Amniotic epithelial cell (primary cell): ENCODE data around the gene KRT73.
A peak's percentile ranks its signal among the peaks of the same experiment; 100 is the strongest.

Experiments
- DNase-seq: peaks from one replicate; pipeline ENCODE4 v3.0.0-alpha.2; 2010; ENCODE audit warnings: low read depth

Gene KRT73

DNA sequence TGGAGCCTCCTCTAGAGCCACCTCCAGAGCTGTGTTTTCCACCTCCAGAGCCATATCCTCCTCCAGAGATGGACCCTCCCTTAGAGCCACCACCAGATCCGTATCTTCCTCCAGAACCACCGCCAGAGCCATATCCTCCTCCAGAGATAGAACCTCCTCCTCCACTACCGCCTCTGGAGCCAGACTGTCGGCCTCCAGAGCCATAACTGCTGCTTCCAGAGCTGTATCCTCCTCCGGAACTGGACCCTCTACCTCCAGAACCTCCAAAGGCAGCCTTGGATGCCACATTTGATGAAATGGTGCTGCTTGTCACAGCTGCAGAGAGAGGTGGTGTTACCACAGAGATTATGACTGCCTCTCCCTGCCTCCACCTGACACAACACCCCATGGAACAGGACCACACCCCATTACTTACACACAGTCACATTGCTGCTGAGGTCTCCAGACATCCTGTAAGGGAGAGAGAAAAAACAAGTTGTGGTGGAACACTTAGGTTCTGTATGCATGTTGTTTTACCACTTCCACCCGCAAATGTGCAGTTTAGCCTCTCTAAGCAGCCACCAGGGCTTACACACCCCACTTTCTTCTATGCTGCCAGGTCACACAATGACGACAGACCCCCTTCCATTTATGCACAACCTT, 26.9 kb upstream of the KRT73 start:
- no peak for DNase-seq

GRCh38 chr12:52644078-52644415, 25.7 kb upstream of the KRT73 start:
- no peak for DNase-seq

DNA sequence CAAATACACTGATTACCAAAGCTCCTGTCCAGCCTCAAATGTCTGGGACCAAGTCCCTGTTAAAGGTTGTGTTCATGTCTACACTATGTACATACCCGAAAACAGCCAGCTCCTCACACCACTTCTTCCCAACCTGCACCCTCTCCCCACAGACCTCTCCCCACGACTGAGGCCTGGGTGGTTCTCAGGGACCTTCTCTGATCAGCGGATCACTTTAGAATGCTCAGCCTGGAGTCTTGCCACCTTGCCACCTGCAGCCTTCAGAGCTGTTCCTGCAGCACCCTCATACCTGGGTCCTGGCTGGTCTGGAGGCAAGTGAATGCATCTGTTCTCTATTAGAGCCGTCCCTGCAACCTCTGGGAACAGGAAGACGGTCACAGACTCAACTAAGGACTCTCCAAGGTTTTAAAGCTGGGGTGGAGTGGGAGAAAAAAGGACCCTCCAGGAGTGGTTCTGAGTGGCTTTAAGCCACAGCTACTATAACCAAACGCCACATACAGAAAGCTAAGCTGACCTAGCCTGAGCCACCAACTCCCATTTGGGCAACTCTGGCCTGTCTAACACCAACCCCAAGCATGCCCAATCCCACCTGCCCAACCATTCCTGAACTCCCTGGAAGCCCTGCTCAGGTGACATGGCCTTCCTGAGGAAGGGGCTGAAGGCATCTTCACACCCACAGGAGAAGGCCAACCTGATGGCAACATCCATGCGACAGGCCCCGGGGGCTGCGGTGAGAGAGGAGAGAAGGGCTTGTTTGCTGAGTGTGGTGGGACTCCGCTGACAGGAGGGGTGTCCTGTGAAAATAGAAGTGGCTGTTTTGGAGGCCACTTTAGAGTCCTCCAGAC, 25.1 kb upstream of the KRT73 start:
- no peak for DNase-seq

- no peak for DNase-seq
These were observed 23.1 kb upstream of the KRT73 start for GRCh38 chr12:52641468-52641867.

DNA sequence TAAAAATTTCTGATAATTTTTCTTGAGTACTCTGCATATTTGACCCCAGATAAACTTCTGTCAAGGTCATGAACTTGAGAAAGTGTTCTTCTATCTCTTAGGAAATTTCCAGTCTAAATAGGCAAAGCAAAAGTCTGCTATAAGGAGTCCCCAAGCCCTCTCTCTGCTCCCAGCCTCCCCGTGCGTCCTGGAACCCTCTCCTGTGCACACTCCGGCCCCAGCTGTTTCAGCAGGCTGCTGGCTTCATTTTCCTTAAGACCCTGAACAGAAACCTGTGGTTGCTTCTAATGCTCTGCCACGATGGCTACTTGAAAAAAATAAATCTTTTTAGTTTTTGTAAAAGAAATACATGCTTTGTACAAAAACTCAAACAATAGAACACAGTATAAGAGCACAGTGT, 18.9 kb upstream of the KRT73 start:
- no peak for DNase-seq

DNA sequence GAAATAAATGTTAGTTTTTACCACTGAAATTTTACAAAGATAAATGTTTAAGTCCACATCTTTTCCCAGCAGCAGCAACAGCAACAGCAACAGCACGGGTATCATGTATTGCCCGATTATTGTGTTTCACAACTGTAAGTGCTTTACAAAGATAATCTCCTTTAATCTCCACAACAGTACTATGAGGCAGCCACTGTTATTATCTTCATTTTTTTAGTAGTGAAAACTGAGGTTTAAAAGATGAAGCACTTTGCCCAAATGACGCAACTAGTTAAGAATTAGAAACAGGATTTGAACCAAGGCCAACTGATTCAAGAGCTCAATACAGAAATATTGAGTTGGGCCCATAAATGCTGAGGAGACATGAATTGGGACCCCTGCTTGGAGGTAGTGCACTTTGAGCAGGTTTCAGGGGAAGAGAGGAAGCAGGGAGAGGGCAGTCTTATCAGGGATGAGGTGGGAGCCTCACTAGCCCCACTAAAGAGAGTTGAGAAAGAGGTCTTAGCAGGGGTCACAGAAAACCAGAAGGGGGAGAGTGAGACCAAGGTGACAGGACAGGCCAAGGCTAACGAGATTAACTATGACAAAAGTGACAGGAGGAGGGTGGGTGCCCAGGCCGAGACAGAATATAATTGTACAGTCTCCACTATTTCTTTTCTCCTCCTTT, 18.4 kb upstream of the KRT73 start:
- DNase-seq: peak; percentile 10

DNA sequence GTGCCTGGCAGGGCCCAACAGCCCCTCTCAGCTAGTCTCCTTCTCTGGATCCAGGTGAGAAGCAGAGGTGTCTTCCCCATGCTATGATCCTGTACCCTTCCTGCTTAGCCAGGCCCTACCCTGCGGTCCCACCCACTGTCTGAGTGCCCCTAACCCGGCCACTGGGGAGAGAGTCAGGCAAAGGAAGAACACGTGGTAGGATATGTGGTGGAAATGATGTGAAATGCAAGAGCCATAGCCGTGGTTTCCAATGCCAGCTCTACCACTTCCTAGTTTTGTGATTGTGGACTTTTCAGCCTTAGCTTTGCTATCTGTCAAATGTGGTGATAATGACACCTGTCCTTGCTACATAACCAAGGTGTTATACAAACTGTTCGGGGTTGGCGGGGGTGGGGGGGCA, 17.8 kb upstream of the KRT73 start:
- DNase-seq: no peak

DNA sequence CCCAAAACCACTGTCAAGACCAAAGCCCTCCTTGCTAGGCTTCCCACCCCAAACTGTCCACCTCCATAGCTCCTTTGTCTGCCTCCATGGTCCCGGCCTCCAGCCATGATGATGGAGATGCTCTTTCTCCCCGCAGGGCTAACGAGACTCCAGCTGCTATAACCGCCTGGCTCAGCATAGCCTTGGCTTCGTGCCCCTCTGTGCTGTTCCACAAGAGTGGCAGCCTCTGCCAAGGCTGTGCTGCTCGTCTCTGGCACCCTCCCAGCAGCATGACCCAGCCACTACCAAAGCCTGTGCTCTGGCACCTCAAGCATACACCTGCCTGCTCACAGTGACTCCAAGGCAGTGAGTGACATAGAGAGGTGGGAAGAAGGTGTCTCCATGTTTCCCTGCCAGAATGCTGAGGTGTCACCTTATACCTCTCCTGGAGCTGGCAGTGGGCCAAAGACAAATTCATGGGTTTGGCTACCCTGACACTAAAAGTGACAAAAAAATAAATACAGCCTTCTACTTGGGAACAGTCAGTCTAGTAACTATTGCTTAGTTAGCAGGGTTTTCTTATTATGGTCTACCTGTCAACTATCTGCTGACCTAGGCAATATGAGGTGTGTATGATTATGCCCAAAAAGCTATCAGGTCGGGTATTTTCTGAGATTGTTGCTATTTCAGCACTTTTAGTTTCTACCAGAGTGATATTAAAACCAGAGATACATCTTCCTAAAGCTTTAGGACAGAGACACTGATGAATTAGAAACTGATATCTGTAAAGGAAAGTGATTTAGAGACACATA, 16.1 kb upstream of the KRT73 start:
- DNase-seq: no peak

- DNase-seq: no peak
These were observed 15.0 kb upstream of the KRT73 start for GRCh38 chr12:52633383-52633782.

GRCh38 chr12:52632656-52633055, 14.3 kb upstream of the KRT73 start:
- DNase-seq: no peak

GRCh38 chr12:52631676-52632459, 13.5 kb upstream of the KRT73 start:
- no peak for DNase-seq

DNA sequence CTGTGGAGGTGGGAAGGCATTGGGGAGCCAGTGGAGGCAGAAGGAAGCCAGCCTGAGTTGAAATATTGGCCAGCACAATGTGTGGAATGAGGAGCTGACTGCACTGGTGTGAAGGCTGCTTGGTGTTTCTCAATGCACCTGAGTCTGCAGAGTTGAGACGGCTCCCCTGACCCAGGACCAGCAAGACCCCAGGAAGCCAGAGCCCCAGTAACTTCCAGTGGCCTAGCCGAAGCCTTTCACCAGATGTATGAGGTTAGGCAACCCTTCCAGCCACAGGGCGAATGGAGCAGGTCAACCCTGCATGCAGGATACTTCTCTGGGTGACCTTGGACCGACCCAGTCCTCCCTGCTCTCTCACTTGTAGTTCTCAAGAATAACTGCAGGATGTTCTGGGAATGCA, 12.9 kb upstream of the KRT73 start:
- DNase-seq: no peak

DNA sequence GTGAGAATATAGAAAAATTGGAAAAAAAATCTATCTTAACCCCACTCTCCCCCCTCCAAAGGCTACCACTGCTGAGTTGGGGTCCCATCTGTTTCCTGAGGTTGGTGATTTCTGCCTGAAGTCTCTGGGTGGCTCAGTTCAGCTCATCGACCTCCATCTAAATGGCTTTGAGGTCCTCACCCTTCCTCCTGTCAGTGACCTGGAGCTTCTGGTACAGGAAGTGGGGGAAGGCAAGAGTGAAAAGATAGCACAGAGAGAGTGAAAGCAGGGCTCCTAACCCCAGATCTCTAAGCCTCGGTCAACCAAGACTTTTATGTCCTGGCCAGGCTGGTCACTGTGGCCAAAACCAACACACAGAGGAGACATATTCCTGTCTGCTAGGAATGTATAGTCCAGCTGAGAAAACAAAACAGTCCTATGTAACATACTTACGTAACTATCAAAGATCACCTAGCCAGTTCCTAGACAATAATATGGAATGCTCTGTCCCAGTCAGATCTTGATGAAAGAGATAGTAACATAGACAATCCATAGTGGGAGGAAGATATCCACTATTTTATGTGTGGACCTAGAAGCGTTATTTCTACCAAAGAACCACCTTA, 12.3 kb upstream of the KRT73 start:
- DNase-seq: no peak

- no peak for DNase-seq
These were observed 11.7 kb upstream of the KRT73 start for GRCh38 chr12:52630008-52630500.

- DNase-seq: no peak
These were observed 11.1 kb upstream of the KRT73 start for GRCh38 chr12:52629281-52630007.

DNA sequence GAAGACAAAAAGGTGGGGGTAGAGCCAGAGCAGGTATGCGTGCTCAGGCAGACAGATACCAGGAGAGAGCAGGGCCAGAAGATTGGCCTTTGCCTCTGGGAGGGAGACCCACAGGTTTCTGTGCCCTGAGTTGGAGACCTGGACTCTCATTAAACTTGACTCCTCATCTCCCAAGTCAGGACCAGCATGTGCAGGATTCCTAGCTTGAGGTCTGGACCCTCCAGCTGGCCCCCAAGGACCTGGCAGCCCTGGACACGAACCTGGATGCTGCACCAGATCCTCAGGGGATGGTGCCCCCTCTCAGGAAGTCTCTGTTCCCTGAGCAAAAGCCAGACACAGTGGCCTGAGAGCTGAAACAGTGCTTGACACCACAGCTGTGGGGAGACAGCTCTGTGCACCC, 10.5 kb upstream of the KRT73 start:
- DNase-seq: no peak

- no peak for DNase-seq
These were observed 9.8 kb upstream of the KRT73 start for GRCh38 chr12:52628111-52628507.

DNA sequence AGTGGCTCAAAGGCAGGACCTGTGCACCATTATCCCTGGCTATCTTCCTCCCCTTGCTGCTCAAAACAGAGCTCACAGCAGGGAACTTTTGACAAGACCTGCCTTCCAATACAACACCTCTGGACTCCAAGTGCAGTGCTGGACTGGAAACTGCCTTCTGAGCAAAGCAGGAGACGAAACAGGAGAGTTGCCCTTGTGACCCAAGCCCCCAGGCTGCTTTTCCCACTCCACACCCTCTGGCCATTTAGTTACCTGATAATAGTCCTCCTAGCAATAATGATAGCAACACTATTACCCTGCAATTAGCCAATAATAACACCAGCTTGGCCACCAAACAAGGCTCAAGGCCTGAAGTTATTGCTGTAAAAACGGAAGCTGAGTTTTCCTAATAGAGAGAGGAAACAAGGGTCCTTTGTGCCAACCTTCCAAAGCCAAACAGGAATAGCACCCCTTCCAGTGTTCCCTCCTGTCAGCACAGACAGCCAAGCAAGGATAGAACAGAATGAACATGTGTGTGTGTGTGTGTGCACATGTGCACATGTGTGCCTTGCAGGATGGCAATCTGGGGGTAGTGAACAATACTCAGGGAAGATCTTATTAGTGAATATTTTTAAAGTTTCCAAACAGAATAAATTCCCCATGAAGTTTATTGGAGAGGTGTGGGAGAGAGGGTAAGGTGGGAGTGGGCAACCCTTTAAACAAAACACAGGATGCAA, 9.2 kb upstream of the KRT73 start:
- no peak for DNase-seq

- DNase-seq: no peak
These were observed 4.0 kb upstream of the KRT73 start for GRCh38 chr12:52622349-52622748.

- no peak for DNase-seq
These were observed 507 bp upstream of the KRT73 start for GRCh38 chr12:52618866-52619265.
